Dendritic cell treated with granulocyte-macrophage colony-stimulating factor and Interleukin-4, amounts not matched to agents 40 ng/mL and 50 ng/mL, for 4 days (primary cell): Measurements from ENCODE around the gene KIRREL3.
"Not testable (repeated sequence)": the region's sequence is repeated elsewhere in the genome, so short reads cannot be mapped to it uniquely, and the experiment has no call there.

ENCODE experiments used
- H3K27ac Mint-ChIP-seq: one replicate; pipeline ENCODE4 v1.8.0; 2022; ENCODE audit warnings: mild to moderate bottlenecking, mixed read lengths
- H3K27me3 Mint-ChIP-seq: one replicate; pipeline ENCODE4 v1.8.0; 2022; ENCODE audit warnings: mild to moderate bottlenecking, mixed read lengths
- H3K36me3 Mint-ChIP-seq: one replicate; pipeline ENCODE4 v1.8.0; 2022; ENCODE audit warnings: low read depth, mixed read lengths
- H3K4me1 Mint-ChIP-seq: one replicate; pipeline ENCODE4 v1.8.0; 2022; ENCODE audit warnings: low read depth, mixed read lengths
- H3K4me3 Mint-ChIP-seq: one replicate; pipeline ENCODE4 v1.8.0; 2022; ENCODE audit warnings: mild to moderate bottlenecking, moderate library complexity, mixed read lengths
- H3K9me3 Mint-ChIP-seq: one replicate; pipeline ENCODE4 v1.8.0; 2022; ENCODE audit warnings: mixed read lengths
- intact Hi-C: fragments of 100-400 bp; cut with micrococcal nuclease; formaldehyde crosslinking; loops from one replicate; pipeline ENCODE4 v1.15.0; 2022

Gene KIRREL3

DNA sequence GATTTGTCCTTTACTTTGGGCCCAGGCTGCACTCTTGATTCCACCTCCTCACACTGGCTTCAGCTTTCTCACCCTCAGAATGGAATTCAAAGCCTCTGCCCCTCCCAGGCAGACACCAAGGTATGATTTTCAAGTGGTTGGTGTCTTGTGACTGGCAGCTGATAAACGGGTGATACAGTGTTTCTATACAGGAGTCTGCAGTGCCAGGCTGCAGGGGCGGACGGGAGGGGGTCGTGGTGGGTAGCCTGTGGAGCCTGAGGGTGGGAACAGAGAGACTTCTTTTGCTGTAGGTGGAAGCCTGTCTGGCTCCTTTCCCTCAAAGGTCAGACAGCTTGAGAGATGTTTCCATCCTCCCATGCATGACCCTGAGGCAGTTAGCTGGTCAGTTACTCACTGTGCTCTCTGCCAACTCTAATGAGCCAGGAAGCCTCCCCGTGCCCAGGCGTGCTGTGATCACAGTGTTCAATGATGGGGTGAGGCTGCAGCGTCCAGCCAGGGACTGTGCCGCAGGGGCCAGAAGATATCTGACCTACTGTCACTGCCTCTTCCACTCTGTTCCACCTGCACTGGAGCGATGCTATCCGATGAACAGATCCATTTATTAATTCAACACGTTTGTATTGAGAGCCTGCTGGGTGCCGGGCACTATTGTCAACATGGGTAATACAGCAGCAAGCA, 627.0 kb downstream of the KIRREL3 start:
- H3K27me3 Mint-ChIP-seq, intact Hi-C loops, H3K4me3 Mint-ChIP-seq, H3K27ac Mint-ChIP-seq, H3K9me3 Mint-ChIP-seq: not testable (repeated sequence)
- Mint-ChIP-seq H3K4me1 (peaks cover 47% of the 10 kb centered on the region), H3K36me3 (peaks cover 12% of the 10 kb centered on the region)
